Peyer's patch (tissue), 4 donors: ENCODE measurements around the gene CATSPERE.

ENCODE experiments used
- CTCF ChIP-seq, 6 experiments: fragments of 450-650 bp in 4 of 6; fragments of 200-600 bp in 2 of 6; sonication (generic) in 1 of 6; IDR thresholded peaks; one replicate each; pipeline ENCODE4 v1.5.1; 2017 to 2019; ENCODE audit warnings: antibody characterized with exemption in 6 of 6, mild to moderate bottlenecking in 3 of 6, moderate library complexity in 1 of 6
- POLR2A ChIP-seq, 2 donors: fragments of 450-650 bp; IDR thresholded peaks; one replicate each; pipeline ENCODE4 v1.5.1; 2017; ENCODE audit warnings: antibody characterized with exemption in 2 of 2, mild to moderate bottlenecking in 2 of 2, moderate library complexity in 2 of 2

GRCh38 chr1:244634546-244634945 is 173.5 kb downstream of the CATSPERE start:
- TF ChIP-seq CTCF (IDR thresholded peaks at IDR 0.05) (no peak), POLR2A (IDR thresholded peaks at IDR 0.05) (no peak)
